HepG2 (cell line): ENCODE measurements around the gene TBX15. TPM values are rescaled to one million over a fixed set of nuclear protein-coding genes. Genes with fewer than 3 reads are reported as not detected.

Source experiments
- ARNT ChIP-seq: fragments of 450-650 bp; IDR thresholded peaks from 2 replicates; pipeline ENCODE4 v1.6.1; 2017
- CAMTA2 ChIP-seq: sonication (generic); formaldehyde crosslinking; IDR thresholded peaks from 2 replicates; pipeline ENCODE4 v1.4.0; 2020; ENCODE audit warnings: mild to moderate bottlenecking, missing genetic modification reagents, borderline replicate concordance
- HNRNPL ChIP-seq: fragments of 200-400 bp; formaldehyde crosslinking; IDR thresholded peaks from 2 replicates; pipeline ENCODE4 v1.6.1; 2017; ENCODE audit warnings: mild to moderate bottlenecking, low read depth, low read length
- KDM2A ChIP-seq: sonication (generic); formaldehyde crosslinking; IDR thresholded peaks from 2 replicates; pipeline ENCODE4 v1.4.0; 2020; ENCODE audit warnings: low read depth, missing genetic modification reagents, borderline replicate concordance
- MIER3 ChIP-seq: IDR thresholded peaks from 2 replicates; pipeline ENCODE4 v1.6.1; 2016; ENCODE audit warnings: missing compliant biosample characterization, borderline replicate concordance
- SYNCRIP ChIP-seq: fragments of 200-400 bp; formaldehyde crosslinking; IDR thresholded peaks from 2 replicates; pipeline ENCODE4 v1.6.1; 2018; ENCODE audit warnings: mild to moderate bottlenecking, low read depth, low read length; ENCODE audit not compliant: insufficient read depth
- TMF1 ChIP-seq: sonication (generic); formaldehyde crosslinking; IDR thresholded peaks from 2 replicates; pipeline ENCODE4 v1.8.1; 2022; ENCODE audit warnings: low read depth, missing genetic modification reagents
- ZBTB14 ChIP-seq: sonication (generic); formaldehyde crosslinking; IDR thresholded peaks from 2 replicates; pipeline ENCODE4 v1.4.0; 2020; ENCODE audit warnings: missing genetic modification reagents
- ZNF296 ChIP-seq: sonication (generic); formaldehyde crosslinking; conservative IDR thresholded peaks from 2 replicates; pipeline ENCODE4 v1.5.0; 2020; ENCODE audit warnings: mild to moderate bottlenecking, missing genetic modification reagents
- ZNF513 ChIP-seq: sonication (generic); formaldehyde crosslinking; conservative IDR thresholded peaks from 2 replicates; pipeline ENCODE4 v1.5.0; 2020; ENCODE audit warnings: missing genetic modification reagents
- ZNF800 ChIP-seq: sonication (generic); formaldehyde crosslinking; IDR thresholded peaks from 2 replicates; pipeline ENCODE4 v1.4.0; 2020; ENCODE audit warnings: missing genetic modification reagents
- polyA plus RNA-seq, 8 experiments: library from polyadenylated mRNA; depleted of rRNA in 3 of 8; stranded (reverse) in 7 of 8; unstranded in 1 of 8; fragments of >200 nt; fragmentation: Illumina TruSeq in 4 of 8; extraction: Trizol in 4 of 8; gene quantifications; 2 replicates each; pipeline versions ENCODE4 v1.2.1 to v1.2.3, GENCODE V29; 2011 to 2016; ENCODE audit warnings: low read depth in 4 of 8, missing spikeins in 1 of 8, mixed read lengths in 1 of 8; ENCODE audit not compliant: insufficient read depth in 1 of 8
- total RNA-seq, 5 experiments: library from RNA; depleted of rRNA; stranded (reverse); fragments of >200 nt; fragmentation: Illumina TruSeq; extraction: Trizol; gene quantifications; 2 replicates each; pipeline ENCODE4 v1.2.3, GENCODE V29; 2016; ENCODE audit warnings: low read depth in 1 of 5
- TF ChIP-seq, protein P1 (sequence below): sonication (generic); formaldehyde crosslinking; IDR thresholded peaks from 2 replicates; pipeline ENCODE4 v1.8.0; 2023; ENCODE audit warnings: mild to moderate bottlenecking, missing genetic modification reagents
- TF ChIP-seq, protein P2 (sequence below): sonication (generic); formaldehyde crosslinking; conservative IDR thresholded peaks from 2 replicates; pipeline ENCODE4 v1.8.0; 2022; ENCODE audit warnings: mild to moderate bottlenecking, moderate library complexity, missing genetic modification reagents

TBX15 gene
- total and polyA plus RNA-seq, 2 of the 13 experiments (the other 11 are each of a cell fraction or from before 2014, with no cell fraction given), result 0.42 to 1.9 TPM

- TF ChIP-seq, protein P1, sequence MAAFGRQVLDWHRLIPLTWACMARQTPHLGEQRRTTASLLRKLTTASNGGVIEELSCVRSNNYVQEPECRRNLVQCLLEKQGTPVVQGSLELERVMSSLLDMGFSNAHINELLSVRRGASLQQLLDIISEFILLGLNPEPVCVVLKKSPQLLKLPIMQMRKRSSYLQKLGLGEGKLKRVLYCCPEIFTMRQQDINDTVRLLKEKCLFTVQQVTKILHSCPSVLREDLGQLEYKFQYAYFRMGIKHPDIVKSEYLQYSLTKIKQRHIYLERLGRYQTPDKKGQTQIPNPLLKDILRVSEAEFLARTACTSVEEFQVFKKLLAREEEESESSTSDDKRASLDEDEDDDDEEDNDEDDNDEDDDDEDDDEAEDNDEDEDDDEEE (CRISPR knock-in tag), result no peak; the same call in 1 of the 2 replicates
- TF ChIP-seq ZNF513 (CRISPR knock-in tag) (no peak), ZNF296 (no peak), MIER3 (peak; percentile 99), TMF1 (CRISPR knock-in tag) (peak; percentile 69; the same call in 1 of the 2 replicates), CAMTA2 (no peak), ARNT (no peak), SYNCRIP (no peak), ZBTB14 (no peak), HNRNPL (no peak), ZNF800 (CRISPR knock-in tag) (no peak), KDM2A (peak; percentile 73)
- TF ChIP-seq, protein P2, sequence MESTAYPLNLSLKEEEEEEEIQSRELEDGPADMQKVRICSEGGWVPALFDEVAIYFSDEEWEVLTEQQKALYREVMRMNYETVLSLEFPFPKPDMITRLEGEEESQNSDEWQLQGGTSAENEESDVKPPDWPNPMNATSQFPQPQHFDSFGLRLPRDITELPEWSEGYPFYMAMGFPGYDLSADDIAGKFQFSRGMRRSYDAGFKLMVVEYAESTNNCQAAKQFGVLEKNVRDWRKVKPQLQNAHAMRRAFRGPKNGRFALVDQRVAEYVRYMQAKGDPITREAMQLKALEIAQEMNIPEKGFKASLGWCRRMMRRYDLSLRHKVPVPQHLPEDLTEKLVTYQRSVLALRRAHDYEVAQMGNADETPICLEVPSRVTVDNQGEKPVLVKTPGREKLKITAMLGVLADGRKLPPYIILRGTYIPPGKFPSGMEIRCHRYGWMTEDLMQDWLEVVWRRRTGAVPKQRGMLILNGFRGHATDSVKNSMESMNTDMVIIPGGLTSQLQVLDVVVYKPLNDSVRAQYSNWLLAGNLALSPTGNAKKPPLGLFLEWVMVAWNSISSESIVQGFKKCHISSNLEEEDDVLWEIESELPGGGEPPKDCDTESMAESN (CRISPR knock-in tag), result peak; percentile 86
Observed at GRCh38 chr1:118960567-118961136, 27.5 kb downstream of the TBX15 start (continued).
